H1 (cell line): Measurements from ENCODE around the gene FCF1.

Experiments
- ASH2L ChIP-seq: fragments of 200-600, 300-600 bp; sonication (generic); IDR thresholded peaks from one replicate; pipeline ENCODE4 v1.7.1; 2017; ENCODE audit warnings: low read length
- BCL11A ChIP-seq, 2 experiments: IDR thresholded peaks; one replicate each; pipeline ENCODE4 v1.6.1; 2011; ENCODE audit warnings: low read depth in 2 of 2, low read length in 2 of 2, mild to moderate bottlenecking in 2 of 2
- FOSL1 ChIP-seq: IDR thresholded peaks from 2 replicates; pipeline ENCODE4 v1.6.1; 2011; ENCODE audit warnings: mild to moderate bottlenecking, low read depth, low read length, moderate library complexity; ENCODE audit not compliant: insufficient read depth
- KDM1A ChIP-seq: fragments of 200-600, 300-600 bp; sonication (generic); IDR thresholded peaks from 2 replicates; pipeline ENCODE4 v1.7.1; 2016; ENCODE audit warnings: mild to moderate bottlenecking, low read length, borderline replicate concordance
- POLR2A ChIP-seq, 2 experiments: IDR thresholded peaks; 1 replicate in 1 of 2; 2 replicates in 1 of 2; pipeline ENCODE4 v1.6.1; 2011; ENCODE audit warnings: low read depth in 2 of 2, low read length in 2 of 2, mild to moderate bottlenecking in 2 of 2; ENCODE audit errors: control extremely low read depth in 1 of 2
- POLR2AphosphoS5 ChIP-seq: IDR thresholded peaks from 2 replicates; pipeline ENCODE4 v1.6.1; 2011; ENCODE audit warnings: low read depth, low read length
- RAD21 ChIP-seq, 2 experiments: IDR thresholded peaks in 1 of 2; conservative IDR thresholded peaks in 1 of 2; 2 replicates each; pipeline ENCODE4 v1.6.1; 2011; ENCODE audit warnings: low read depth in 2 of 2, low read length in 2 of 2, improper control_type of control experiment in 1 of 2, inconsistent platforms in 1 of 2, mild to moderate bottlenecking in 1 of 2, moderate library complexity in 1 of 2
- SIN3A ChIP-seq, 2 experiments: IDR thresholded peaks in 1 of 2; conservative IDR thresholded peaks in 1 of 2; 2 replicates each; pipeline ENCODE4 v1.6.1; 2011 to 2012; ENCODE audit warnings: low read length in 2 of 2, improper control_type of control experiment in 1 of 2, low read depth in 1 of 2, mild to moderate bottlenecking in 1 of 2
- ZNF274 ChIP-seq: IDR thresholded peaks from 2 replicates; pipeline ENCODE4 v1.7.0; 2012; ENCODE audit warnings: low read length, borderline replicate concordance; ENCODE audit errors: extremely low read depth
- TF ChIP-seq, protein P1 (sequence below): IDR thresholded peaks from 2 replicates; pipeline ENCODE4 v1.6.1; 2011; ENCODE audit warnings: low read length, improper control_type of control experiment
- TF ChIP-seq, protein P2 (sequence below), 3 experiments: IDR thresholded peaks; 1 replicate in 2 of 3; 2 replicates in 1 of 3; pipeline versions ENCODE4 v1.5.1 to v1.6.1; 2011; ENCODE audit warnings: low read length in 3 of 3, mild to moderate bottlenecking in 3 of 3, inconsistent platforms in 2 of 3, low read depth in 1 of 3, moderate library complexity in 1 of 3; ENCODE audit not compliant: insufficient read depth in 1 of 3; ENCODE audit errors: control extremely low read depth in 1 of 3

DNA sequence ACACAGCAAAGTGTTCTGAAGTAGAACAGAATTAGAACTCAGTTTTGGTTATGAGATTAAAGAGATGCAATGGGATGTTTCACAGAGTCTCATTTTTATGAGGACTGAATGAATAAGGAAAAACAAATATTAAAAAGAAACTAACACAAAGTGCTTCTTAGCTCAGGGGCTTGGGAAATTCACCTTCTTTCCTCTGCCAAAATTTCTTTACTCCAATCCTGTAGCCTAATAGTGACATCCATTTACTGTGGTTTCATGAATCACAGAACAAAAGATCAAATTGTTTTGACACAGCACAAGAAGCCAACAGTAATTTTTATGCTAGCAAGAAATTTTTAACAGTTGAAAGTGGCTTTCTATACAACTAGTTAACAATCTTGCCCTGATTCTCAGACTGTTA lies 37.7 kb upstream of the FCF1 start:
- TF ChIP-seq, protein P1, sequence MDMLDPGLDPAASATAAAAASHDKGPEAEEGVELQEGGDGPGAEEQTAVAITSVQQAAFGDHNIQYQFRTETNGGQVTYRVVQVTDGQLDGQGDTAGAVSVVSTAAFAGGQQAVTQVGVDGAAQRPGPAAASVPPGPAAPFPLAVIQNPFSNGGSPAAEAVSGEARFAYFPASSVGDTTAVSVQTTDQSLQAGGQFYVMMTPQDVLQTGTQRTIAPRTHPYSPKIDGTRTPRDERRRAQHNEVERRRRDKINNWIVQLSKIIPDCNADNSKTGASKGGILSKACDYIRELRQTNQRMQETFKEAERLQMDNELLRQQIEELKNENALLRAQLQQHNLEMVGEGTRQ, result no peak
- TF ChIP-seq KDM1A, result no peak
- no peak for TF ChIP-seq FOSL1
- no peak for TF ChIP-seq RAD21 (IDR thresholded peaks at IDR 0.05 in 1 of 2, conservative IDR thresholded peaks at IDR 0.05 in 1 of 2; ENCODE audit: low read depth in 2 of 2, low read length in 2 of 2)
- TF ChIP-seq, protein P2, sequence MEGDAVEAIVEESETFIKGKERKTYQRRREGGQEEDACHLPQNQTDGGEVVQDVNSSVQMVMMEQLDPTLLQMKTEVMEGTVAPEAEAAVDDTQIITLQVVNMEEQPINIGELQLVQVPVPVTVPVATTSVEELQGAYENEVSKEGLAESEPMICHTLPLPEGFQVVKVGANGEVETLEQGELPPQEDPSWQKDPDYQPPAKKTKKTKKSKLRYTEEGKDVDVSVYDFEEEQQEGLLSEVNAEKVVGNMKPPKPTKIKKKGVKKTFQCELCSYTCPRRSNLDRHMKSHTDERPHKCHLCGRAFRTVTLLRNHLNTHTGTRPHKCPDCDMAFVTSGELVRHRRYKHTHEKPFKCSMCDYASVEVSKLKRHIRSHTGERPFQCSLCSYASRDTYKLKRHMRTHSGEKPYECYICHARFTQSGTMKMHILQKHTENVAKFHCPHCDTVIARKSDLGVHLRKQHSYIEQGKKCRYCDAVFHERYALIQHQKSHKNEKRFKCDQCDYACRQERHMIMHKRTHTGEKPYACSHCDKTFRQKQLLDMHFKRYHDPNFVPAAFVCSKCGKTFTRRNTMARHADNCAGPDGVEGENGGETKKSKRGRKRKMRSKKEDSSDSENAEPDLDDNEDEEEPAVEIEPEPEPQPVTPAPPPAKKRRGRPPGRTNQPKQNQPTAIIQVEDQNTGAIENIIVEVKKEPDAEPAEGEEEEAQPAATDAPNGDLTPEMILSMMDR (IDR thresholded peaks at IDR 0.05; ENCODE audit: control extremely low read depth in 1 of 3, insufficient read depth in 1 of 3, low read depth in 1 of 3, low read length in 3 of 3), result no peak
- TF ChIP-seq ASH2L, result no peak
- TF ChIP-seq POLR2AphosphoS5, result no peak
- TF ChIP-seq ZNF274, result no peak
- TF ChIP-seq SIN3A (conservative IDR thresholded peaks at IDR 0.05 in 1 of 2, IDR thresholded peaks at IDR 0.05 in 1 of 2; ENCODE audit: low read depth in 1 of 2, low read length in 2 of 2), result no peak
- TF ChIP-seq POLR2A (IDR thresholded peaks at IDR 0.05; ENCODE audit: control extremely low read depth in 1 of 2, low read depth in 2 of 2, low read length in 2 of 2), result no peak
- TF ChIP-seq BCL11A (IDR thresholded peaks at IDR 0.05; ENCODE audit: low read depth in 2 of 2, low read length in 2 of 2), result no peak
